ENCODE results near the gene FOXL3.

DNA sequence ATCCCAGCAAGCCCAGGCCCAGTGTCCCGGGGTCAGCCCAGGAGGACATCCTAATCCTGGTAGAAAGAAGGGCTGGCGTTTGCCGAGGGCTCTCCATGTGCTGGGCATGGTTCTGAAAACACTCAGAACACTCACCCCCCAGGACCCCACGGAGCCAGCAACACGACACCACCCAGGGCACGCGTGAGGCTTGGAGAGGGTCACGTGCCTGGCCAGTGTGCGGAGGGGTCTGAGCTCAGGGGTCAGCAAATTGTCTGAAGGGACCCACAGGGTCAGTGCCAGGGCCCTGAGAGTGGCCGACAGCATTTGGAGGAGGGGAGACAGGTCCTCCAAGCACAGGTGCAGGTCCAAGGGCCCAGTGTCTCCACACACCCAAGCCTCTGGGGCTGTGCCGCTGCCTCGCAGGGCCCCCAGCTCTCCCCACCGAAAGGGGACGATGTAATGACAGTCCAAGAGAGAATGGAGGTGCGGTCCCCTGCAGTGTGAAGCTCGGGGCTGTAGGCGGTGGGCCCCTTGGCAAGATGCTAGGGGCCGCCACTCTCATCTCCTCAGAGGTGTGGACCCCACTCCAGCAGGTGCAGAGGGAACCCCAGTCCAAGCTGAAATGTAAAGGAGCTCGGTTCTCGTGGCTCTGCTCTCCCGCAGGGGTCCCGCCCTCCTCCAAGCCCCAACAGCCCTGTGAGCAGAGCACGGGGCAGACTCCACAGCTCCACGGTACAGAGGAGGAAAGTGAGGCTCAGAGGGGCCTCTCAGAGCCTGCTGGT is 7.8 kb downstream of the FOXL3 start:
- TF ChIP-seq, protein P1, sequence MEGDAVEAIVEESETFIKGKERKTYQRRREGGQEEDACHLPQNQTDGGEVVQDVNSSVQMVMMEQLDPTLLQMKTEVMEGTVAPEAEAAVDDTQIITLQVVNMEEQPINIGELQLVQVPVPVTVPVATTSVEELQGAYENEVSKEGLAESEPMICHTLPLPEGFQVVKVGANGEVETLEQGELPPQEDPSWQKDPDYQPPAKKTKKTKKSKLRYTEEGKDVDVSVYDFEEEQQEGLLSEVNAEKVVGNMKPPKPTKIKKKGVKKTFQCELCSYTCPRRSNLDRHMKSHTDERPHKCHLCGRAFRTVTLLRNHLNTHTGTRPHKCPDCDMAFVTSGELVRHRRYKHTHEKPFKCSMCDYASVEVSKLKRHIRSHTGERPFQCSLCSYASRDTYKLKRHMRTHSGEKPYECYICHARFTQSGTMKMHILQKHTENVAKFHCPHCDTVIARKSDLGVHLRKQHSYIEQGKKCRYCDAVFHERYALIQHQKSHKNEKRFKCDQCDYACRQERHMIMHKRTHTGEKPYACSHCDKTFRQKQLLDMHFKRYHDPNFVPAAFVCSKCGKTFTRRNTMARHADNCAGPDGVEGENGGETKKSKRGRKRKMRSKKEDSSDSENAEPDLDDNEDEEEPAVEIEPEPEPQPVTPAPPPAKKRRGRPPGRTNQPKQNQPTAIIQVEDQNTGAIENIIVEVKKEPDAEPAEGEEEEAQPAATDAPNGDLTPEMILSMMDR (conservative IDR thresholded peaks at IDR 0.05 in 1 of 2, IDR thresholded peaks at IDR 0.05 in 1 of 2; ENCODE audit: extremely low read depth in 1 of 2, insufficient read depth in 1 of 2, low read depth in 1 of 2, low read length in 2 of 2), result no peak
- no peak for TF ChIP-seq EZH2 (IDR thresholded peaks at IDR 0.05; ENCODE audit: borderline replicate concordance, low read length)

Measured in mammary epithelial cell (primary cell).